Germinal center (tissue), 1 donor: ENCODE data around the gene ASXL3.

Experiments used
- DNase-seq: peaks from one replicate; pipeline ENCODE4 v3.0.0; 2012; ENCODE audit warnings: mixed read lengths, low spot score

ASXL3 gene

GRCh38 chr18:33583901-33584300 lies 5.9 kb downstream of the ASXL3 start:
- no peak for DNase-seq

- DNase-seq: no peak
These were observed 6.8 kb downstream of the ASXL3 start for GRCh38 chr18:33584548-33585430.

- no peak for DNase-seq
These were observed 7.4 kb downstream of the ASXL3 start for GRCh38 chr18:33585431-33585775.

- no peak for DNase-seq
These were observed 10.3 kb downstream of the ASXL3 start for GRCh38 chr18:33588361-33588760.

DNA sequence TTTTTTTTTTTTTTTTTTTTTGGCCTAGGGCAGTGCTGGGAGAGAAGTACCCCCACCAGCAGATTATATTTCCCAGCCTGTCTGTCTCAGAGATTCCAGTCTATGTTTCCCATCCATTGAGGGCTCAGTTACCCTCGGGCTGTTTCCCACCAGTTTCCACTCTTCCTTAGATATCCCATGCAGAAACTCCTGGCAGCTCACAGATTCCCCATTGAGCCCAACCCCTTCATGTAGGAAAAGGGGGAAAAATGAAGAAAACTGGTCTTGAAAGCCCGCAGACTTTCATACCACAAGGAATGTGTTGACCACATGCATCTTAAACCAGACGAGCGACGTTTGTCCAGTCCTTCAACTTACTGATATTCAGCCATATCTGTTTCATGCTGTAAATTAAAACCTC lies 15.2 kb downstream of the ASXL3 start:
- no peak for DNase-seq

- DNase-seq: no peak
These were observed 16.8 kb downstream of the ASXL3 start for GRCh38 chr18:33594799-33595198.

DNA sequence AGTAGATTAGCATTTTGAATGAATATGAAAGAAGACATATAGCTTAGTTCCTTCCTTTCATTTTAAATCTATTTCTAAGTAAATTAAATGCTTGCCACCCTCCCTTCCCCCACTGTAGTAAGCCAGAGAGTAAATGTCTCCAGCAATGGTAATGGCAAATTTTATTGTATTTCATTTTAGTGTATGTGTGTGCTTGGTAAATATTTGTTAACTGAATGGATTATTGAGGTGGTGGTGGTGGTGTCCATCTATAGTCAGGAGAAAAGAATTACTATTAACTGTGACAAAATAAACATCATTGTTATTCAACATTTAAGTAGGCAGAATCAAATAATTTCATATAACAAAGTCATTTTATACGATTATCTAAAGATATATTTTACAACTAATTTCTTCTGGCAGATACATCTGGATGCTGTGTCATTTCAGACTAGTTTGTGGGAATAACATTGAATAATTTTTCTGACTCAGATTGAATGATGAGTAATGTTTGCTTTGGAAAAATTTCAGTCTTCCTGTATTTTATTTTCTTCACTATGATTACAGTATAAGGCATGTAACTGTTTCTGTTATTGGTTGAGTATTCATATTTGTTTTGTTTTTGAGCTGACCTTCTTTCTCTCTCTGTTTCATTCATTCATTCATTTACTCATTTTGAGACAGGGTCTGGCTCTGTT lies 18.3 kb downstream of the ASXL3 start:
- DNase-seq: no peak

DNA sequence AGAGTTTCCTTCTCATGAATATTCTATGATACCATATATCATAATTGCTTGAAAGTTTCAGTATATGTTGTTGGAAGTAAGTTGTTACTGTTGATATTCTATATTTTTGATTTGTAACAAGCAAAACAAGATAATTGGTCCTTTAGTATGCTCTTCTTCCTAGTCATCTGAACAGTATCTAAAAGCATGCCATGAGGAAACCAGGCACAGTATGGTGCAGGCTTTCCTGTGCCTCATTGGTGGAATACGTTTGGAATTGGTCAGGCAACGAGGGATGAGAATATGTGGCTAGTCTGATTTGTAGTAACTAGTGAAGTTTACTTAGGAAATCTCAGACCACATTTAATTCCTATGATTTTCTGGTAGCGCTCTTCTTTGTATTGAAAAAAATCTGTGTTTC lies 22.8 kb downstream of the ASXL3 start:
- DNase-seq: no peak

DNA sequence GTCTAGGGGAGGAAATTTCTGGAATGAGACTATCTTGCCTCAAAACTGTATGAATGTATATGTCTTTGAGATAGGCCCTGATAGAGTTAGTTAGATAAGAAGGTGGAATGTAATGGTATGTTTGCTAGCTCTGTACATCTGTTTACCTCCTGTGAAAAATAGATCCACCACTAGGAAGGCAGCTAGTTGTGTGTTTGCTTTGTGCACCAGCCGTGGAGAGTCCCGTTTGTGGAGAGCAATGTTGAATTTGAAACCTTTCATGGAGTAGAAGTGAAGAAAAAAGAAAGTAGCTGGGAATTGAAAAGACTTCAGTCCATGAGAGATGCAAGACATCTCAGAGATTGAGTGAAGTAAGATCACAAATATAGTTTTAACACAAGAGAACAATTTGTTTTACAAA lies 25.4 kb downstream of the ASXL3 start:
- DNase-seq: no peak

DNA sequence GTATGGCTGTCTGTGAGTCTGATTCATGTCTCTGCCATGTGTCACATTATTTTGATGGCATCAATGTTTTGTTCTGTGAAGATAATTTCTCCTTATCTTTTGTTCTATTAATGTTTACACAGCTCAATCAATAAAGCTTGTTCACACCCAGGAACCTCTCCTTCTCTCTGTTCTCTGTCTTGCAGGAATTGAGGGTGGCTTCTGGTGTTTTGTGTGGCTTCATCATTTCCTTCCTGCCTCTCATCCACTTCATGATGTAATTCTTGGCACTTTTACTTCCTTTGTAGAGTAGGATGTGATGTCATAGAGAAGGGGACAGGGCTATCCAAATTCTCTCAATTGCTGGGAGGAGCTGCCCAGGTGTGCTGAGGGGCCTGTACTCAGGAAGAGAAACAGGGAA lies 27.2 kb downstream of the ASXL3 start:
- no peak for DNase-seq

DNA sequence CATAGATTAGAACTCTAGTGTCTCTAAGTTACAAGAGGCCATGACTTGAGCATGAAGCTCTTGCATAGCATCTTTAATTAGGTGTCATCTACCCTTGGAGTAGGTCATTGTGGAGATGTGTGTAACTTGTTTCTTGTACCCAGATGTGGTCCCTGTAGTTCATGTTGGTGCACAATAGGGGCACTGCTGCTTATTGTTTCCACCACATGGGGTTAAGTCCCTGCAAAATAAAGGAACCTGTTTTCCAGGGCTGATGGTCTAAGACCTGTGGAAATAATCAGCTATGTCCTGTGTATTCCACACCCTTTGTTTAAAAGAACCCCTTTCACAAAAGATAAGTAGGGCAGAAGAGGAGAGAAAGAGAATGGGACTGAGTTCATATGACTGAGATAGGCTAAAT lies 28.6 kb downstream of the ASXL3 start:
- DNase-seq: no peak

- no peak for DNase-seq
These were observed 33.6 kb downstream of the ASXL3 start for GRCh38 chr18:33611525-33612135.

DNA sequence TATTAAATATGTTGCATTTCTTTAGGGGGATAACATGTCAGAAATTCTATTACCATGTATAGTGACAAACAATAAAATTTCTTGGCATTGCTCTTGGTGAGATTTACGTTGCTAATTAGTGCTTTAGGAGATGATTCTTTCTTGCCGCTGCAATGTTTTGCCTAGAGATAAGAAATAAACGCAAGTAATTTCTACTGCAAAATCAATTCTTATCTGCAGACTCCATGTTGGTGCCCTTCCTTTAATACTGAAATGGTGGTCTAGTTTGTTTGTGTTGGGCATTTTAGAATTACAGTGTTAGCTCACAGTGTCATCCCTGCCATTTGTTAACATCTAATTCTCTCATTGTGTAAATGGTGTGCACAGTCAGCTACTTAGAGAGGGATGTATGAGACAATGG lies 34.6 kb downstream of the ASXL3 start:
- no peak for DNase-seq

- DNase-seq: no peak
These were observed 38.5 kb downstream of the ASXL3 start for GRCh38 chr18:33616556-33616955.

GRCh38 chr18:33627114-33627513 lies 49.1 kb downstream of the ASXL3 start:
- DNase-seq: no peak

DNA sequence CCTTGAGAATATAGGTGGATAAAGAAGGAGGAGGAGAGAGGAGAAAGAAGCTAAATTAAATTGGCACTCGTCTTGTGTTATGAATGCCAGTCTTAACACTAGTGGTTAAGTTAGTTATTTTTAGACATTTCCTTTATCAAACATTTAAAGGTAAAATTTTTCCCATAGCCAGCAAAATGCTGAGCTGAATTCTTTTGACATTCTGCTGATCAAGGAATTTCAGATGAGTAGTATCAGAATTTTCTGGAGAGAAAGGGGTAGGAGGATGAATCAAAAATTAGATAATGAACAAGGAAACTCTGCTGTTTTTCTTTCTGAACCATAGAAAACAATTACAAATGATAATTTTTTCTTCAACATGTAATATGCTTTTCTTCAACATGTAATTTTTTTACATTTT lies 52.5 kb downstream of the ASXL3 start:
- DNase-seq: no peak

GRCh38 chr18:33641141-33641540 lies 63.1 kb downstream of the ASXL3 start:
- DNase-seq: no peak

DNA sequence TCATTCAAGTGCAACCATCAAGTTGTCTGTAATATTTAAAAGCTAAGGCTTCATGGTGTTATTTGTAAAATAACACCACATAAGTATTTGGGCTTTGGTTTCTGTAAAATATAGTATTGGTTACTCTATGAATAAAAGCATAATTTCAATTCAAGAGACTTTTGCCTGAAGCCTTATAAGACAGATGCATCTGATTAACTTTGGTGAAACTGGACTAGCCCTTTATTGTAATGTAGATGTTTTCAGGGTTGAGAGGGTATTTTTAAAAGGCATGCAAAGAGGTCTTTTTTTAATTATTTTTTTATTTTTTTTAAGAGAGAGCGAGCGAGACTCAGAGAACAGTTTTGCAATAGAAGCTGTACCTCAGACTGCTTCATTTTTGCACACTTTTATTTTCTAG lies 66.5 kb downstream of the ASXL3 start:
- DNase-seq: no peak

GRCh38 chr18:33647365-33647764 lies 69.3 kb downstream of the ASXL3 start:
- no peak for DNase-seq

GRCh38 chr18:33652635-33653034 lies 74.6 kb downstream of the ASXL3 start:
- DNase-seq: no peak

DNA sequence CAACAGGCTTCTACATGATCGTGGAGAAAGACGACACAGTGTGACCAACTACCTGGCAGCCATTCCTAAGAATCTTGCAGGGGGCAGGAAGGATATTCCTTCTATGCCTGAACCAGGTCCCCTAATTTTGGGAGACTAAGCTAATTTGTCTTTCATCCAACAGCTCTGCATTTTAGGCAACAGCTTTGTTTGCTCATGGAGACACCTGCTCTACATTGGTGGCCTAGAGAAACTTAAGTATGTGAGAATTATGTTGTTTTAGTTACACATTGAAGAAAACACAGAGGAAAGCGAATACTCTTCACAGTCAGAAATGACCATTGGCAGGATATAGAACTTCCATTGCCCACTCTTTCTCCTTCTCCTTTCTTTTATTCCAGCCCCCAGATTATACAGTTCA lies 75.2 kb downstream of the ASXL3 start:
- no peak for DNase-seq

DNA sequence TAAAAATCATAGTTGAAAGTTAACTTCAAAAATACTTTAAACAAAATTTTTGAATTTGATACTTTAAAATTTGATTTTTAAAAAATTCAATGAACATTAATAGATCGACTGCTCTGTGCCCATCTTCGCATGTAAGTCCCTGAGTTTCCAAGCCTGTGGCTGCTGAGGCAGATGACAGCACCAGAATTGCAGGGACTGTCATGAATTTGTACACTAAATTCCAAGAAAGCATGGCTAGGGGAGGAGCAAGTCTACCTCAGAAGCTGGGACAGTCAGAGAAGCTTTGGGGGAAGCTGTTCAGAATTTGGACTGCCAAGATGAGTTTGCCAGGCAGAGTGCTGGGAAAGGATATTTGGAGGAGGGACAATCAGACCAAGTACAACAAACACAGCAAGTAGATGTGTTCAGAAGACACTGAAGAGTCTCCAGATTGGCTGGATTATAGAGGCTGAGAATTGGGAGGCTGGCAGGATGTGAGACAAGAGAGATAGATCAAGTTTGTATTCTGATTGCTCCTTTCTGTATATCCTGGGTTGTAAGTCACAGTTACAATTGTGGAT lies 79.0 kb downstream of the ASXL3 start:
- no peak for DNase-seq

- no peak for DNase-seq
These were observed 82.8 kb downstream of the ASXL3 start for GRCh38 chr18:33660696-33661310.
